DND-41 (cell line): ENCODE measurements around the gene MACROD2.

Experiments
- EZH2 ChIP-seq: IDR thresholded peaks from 3 replicates; pipeline ENCODE4 v1.6.1; 2012; ENCODE audit warnings: borderline replicate concordance, low read depth, mild to moderate bottlenecking, moderate library complexity, low read length, inconsistent platforms; ENCODE audit not compliant: severe bottlenecking
- TF ChIP-seq, protein P1 (sequence below): IDR thresholded peaks from 2 replicates; pipeline ENCODE4 v1.5.1; 2012; ENCODE audit warnings: borderline replicate concordance, low read length, moderate library complexity, mild to moderate bottlenecking; ENCODE audit not compliant: poor library complexity, severe bottlenecking; ENCODE audit errors: extremely low read depth

DNA sequence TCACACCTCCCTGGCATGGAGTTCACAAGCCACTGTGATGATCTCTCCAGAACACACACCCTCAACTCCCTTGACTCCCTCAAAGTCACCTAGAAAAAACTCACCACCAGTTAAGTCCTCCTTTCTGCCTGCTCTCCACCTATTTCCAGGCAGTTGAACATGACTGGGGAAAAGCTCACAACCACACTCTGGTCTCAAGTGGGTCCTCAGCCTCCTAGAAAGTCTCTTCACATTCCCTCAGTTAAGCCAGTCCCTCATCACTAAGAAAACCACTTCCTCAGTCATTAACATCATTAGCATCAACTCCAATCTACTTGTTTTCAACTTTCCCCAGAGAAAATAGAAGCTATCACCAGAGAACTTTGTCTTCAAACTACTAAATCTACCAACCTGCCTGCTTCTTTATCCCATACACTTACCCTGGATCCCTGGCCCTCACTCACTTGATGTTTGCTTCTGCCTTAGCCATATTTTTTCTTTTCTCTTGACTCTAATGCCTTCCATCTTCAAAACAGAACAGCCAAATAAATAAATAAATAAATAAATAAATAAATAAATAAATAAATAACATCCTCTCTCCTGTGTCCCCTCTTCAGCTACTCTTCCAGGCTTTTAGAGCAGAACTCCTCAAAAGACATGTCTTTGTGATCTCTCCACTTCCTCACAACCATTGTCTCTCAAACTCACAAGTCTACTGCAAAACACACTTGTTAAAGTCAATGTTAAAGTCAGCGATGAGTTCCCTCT is 1084.5 kb downstream of the MACROD2 start:
- TF ChIP-seq, protein P1, sequence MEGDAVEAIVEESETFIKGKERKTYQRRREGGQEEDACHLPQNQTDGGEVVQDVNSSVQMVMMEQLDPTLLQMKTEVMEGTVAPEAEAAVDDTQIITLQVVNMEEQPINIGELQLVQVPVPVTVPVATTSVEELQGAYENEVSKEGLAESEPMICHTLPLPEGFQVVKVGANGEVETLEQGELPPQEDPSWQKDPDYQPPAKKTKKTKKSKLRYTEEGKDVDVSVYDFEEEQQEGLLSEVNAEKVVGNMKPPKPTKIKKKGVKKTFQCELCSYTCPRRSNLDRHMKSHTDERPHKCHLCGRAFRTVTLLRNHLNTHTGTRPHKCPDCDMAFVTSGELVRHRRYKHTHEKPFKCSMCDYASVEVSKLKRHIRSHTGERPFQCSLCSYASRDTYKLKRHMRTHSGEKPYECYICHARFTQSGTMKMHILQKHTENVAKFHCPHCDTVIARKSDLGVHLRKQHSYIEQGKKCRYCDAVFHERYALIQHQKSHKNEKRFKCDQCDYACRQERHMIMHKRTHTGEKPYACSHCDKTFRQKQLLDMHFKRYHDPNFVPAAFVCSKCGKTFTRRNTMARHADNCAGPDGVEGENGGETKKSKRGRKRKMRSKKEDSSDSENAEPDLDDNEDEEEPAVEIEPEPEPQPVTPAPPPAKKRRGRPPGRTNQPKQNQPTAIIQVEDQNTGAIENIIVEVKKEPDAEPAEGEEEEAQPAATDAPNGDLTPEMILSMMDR, result no peak
- no peak for TF ChIP-seq EZH2
